A549 (cell line): ENCODE data around the gene VGLL1. TPM values are rescaled to one million over a fixed set of nuclear protein-coding genes. Genes with fewer than 3 reads are reported as not detected.
A peak's percentile ranks its signal among the peaks of the same experiment; 100 is the strongest.

Experiments used
- ATAC-seq, 2 experiments: fragments of 200-7000 bp in 1 of 2; fragments of >200 bp in 1 of 2; cut with Nextera tagmentation in 1 of 2; cut with Tn5 transposase in 1 of 2; 3 replicates each; pipeline versions ENCODE4 v1.8.0 to v1.9.1; 2018 to 2020; ENCODE audit warnings: mild to moderate bottlenecking in 1 of 2, moderate library complexity in 1 of 2
- CTCF ChIA-PET: fragments of 300-600 bp; sonication (Branson Sonifier 250); formaldehyde crosslinking; extraction: SDS; loops from one replicate; lab custom pipeline; 2021; ENCODE audit warnings: antibody characterized with exemption, inconsistent platforms; lab: Yijun Ruan, JAX
- POLR2A ChIA-PET: fragments of 350-600 bp; formaldehyde crosslinking; extraction: SDS; loops from one replicate; lab custom pipeline; 2021; ENCODE audit warnings: antibody characterized with exemption, inconsistent platforms; lab: Yijun Ruan, JAX
- DNase-seq, 2 experiments: peaks; one replicate each; pipeline versions ENCODE4 v3.0.0 to v3.0.0-alpha.2; 2011 to 2016; ENCODE audit warnings: low read depth in 1 of 2, low spot score in 1 of 2
- FAIRE-seq: peaks from 2 replicates; lab custom pipeline; 2011; peaks lifted over from hg19 to GRCh38; lab: Jason Lieb, UNC
- H3K27ac ChIP-seq, 2 experiments: fragments of >200 bp; sonication (Bioruptor Twin); formaldehyde crosslinking; 3 replicates each; pipeline ENCODE4 v1.5.1; 2016 to 2017
- H3K4me1 ChIP-seq: fragments of >200 bp; sonication (Bioruptor Twin); formaldehyde crosslinking; 3 replicates; pipeline ENCODE4 v1.6.1; 2016
- H3K4me2 ChIP-seq: fragments of >200 bp; sonication (Bioruptor Twin); formaldehyde crosslinking; 3 replicates; pipeline ENCODE4 v1.6.1; 2016
- H3K4me3 ChIP-seq: fragments of >200 bp; sonication (Bioruptor Twin); formaldehyde crosslinking; 3 replicates; pipeline ENCODE4 v1.5.1; 2016
- H3K9me3 ChIP-seq: fragments of >200 bp; sonication (Bioruptor Twin); formaldehyde crosslinking; 3 replicates; pipeline ENCODE4 v1.6.1; 2016
- CHD2 ChIP-seq: fragments of 150-350 bp; IDR thresholded peaks from 2 replicates; pipeline ENCODE4 v1.6.1; 2014; ENCODE audit warnings: low read length; ENCODE audit not compliant: partially characterized antibody
- E2F6 ChIP-seq: IDR thresholded peaks from 2 replicates; pipeline ENCODE4 v1.6.1; 2012; ENCODE audit warnings: low read depth, borderline replicate concordance
- EHMT2 ChIP-seq: fragments of 200-600 bp; sonication (generic); IDR thresholded peaks from 2 replicates; pipeline ENCODE4 v1.6.1; 2016; ENCODE audit warnings: antibody characterized with exemption, low read depth, mild to moderate bottlenecking, moderate library complexity
- ELK1 ChIP-seq: fragments of 150-350 bp; IDR thresholded peaks from 2 replicates; pipeline ENCODE4 v1.6.1; 2014; ENCODE audit warnings: low read depth, mild to moderate bottlenecking, low read length
- FOSL2 ChIP-seq, 2 experiments: fragments of 450-650 bp in 1 of 2; fragments of >200 bp in 1 of 2; sonication (Bioruptor Twin) in 1 of 2; formaldehyde crosslinking; IDR thresholded peaks; 2 replicates each; pipeline versions ENCODE4 v1.5.0 to v1.6.1; 2016 to 2020; ENCODE audit warnings: mild to moderate bottlenecking in 1 of 2, moderate library complexity in 1 of 2
- FOXS1 ChIP-seq: fragments of 250-450 bp; sonication (Bioruptor Pico); IDR thresholded peaks from 2 replicates; pipeline ENCODE4 v1.5.0; 2020; ENCODE audit warnings: mild to moderate bottlenecking, moderate library complexity
- GATA3 ChIP-seq: IDR thresholded peaks from 2 replicates; pipeline ENCODE4 v1.6.1; 2012; ENCODE audit warnings: borderline replicate concordance
- HMGXB4 ChIP-seq: fragments of 250-450 bp; sonication (Bioruptor Pico); IDR thresholded peaks from 2 replicates; pipeline ENCODE4 v1.5.0; 2021; ENCODE audit warnings: mild to moderate bottlenecking, moderate library complexity, borderline replicate concordance
- HOXB5 ChIP-seq: fragments of 250-450 bp; sonication (Bioruptor Pico); IDR thresholded peaks from 2 replicates; pipeline ENCODE4 v1.5.0; 2020; ENCODE audit warnings: mild to moderate bottlenecking, moderate library complexity
- JUN ChIP-seq, 2 experiments: fragments of >200 bp; sonication (Bioruptor Twin); formaldehyde crosslinking; IDR thresholded peaks; 2 replicates in 1 of 2; 3 replicates in 1 of 2; pipeline ENCODE4 v1.6.1; 2016 to 2017
- JUNB ChIP-seq: fragments of >200 bp; sonication (Bioruptor Twin); formaldehyde crosslinking; IDR thresholded peaks from 2 replicates; pipeline ENCODE4 v1.6.1; 2016
- MAFK ChIP-seq: fragments of 450-650 bp; IDR thresholded peaks from 2 replicates; pipeline ENCODE4 v1.6.1; 2014; ENCODE audit not compliant: partially characterized antibody
- MYC ChIP-seq: IDR thresholded peaks from 2 replicates; pipeline ENCODE4 v1.6.1; 2012; ENCODE audit warnings: mild to moderate bottlenecking, inconsistent platforms, low read length, improper control_type of control experiment, borderline replicate concordance
- NFE2L2 ChIP-seq: fragments of 150-350 bp; conservative IDR thresholded peaks from 2 replicates; pipeline ENCODE4 v1.6.1; 2014; ENCODE audit warnings: low read length
- NPAS2 ChIP-seq: fragments of 250-450 bp; sonication (Bioruptor Pico); IDR thresholded peaks from 2 replicates; pipeline ENCODE4 v1.8.0; 2022; ENCODE audit warnings: mild to moderate bottlenecking, moderate library complexity, borderline replicate concordance
- NR3C1 ChIP-seq: fragments of >200 bp; sonication (Bioruptor Twin); formaldehyde crosslinking; IDR thresholded peaks from 3 replicates; pipeline ENCODE4 v1.6.1; 2017
- POLR2AphosphoS2 ChIP-seq: conservative IDR thresholded peaks from 2 replicates; pipeline ENCODE4 v1.6.1; 2012; ENCODE audit warnings: low read length, improper control_type of control experiment, inconsistent platforms
- RCOR1 ChIP-seq: fragments of 150-350 bp; IDR thresholded peaks from 2 replicates; pipeline ENCODE4 v1.6.1; 2014; ENCODE audit warnings: antibody characterized with exemption, low read length, low read depth
- SREBF2 ChIP-seq: fragments of 450-650 bp; IDR thresholded peaks from 2 replicates; pipeline ENCODE4 v1.6.1; 2014; ENCODE audit warnings: mild to moderate bottlenecking, moderate library complexity
- TP53 ChIP-seq: fragments of 250-450 bp; sonication (Bioruptor Pico); IDR thresholded peaks from 2 replicates; pipeline ENCODE4 v1.5.0; 2021; ENCODE audit warnings: mild to moderate bottlenecking, moderate library complexity
- USF2 ChIP-seq: fragments of 450-650 bp; IDR thresholded peaks from 2 replicates; pipeline ENCODE4 v1.6.1; 2014; ENCODE audit warnings: antibody characterized with exemption
- ZFP36 ChIP-seq: fragments of 450-650 bp; IDR thresholded peaks from 2 replicates; pipeline ENCODE4 v1.6.1; 2014; ENCODE audit warnings: borderline replicate concordance; ENCODE audit not compliant: partially characterized antibody
- ZNF302 ChIP-seq: fragments of 250-450 bp; sonication (Bioruptor Pico); IDR thresholded peaks from 2 replicates; pipeline ENCODE4 v1.9.0; 2021; ENCODE audit warnings: inconsistent platforms, mild to moderate bottlenecking, moderate library complexity
- WGBS: methylation state at CpG from one replicate; pipeline ENCODE4 v1.1.6; 2017; ENCODE audit errors: missing lambda C conversion rate; 5-methylcytosine and 5-hydroxymethylcytosine counted together
- polyA plus RNA-seq, 4 experiments: library from polyadenylated mRNA; depleted of rRNA in 3 of 4; stranded (reverse); fragments of >200 nt; fragmentation: RNase III in 1 of 4; extraction: RNeasy Plus Mini Kit Qiagen cat#74134 plus additional on column Dnase treatment in 1 of 4; gene quantifications; 2 replicates in 3 of 4; 3 replicates in 1 of 4; pipeline ENCODE4 v1.2.3, GENCODE V29; 2011 to 2017
- TF ChIP-seq, protein P1 (sequence below): fragments of >200 bp; sonication (Bioruptor Twin); formaldehyde crosslinking; IDR thresholded peaks from 2 replicates; pipeline ENCODE4 v1.6.1; 2016
- TF ChIP-seq, protein P2 (sequence below): fragments of >200 bp; sonication (Bioruptor Twin); formaldehyde crosslinking; IDR thresholded peaks from 3 replicates; pipeline ENCODE4 v1.5.1; 2016

Gene VGLL1
- polyA plus RNA-seq, 2 of the 4 experiments (the other 2 are of a cell fraction), result not detected

DNA sequence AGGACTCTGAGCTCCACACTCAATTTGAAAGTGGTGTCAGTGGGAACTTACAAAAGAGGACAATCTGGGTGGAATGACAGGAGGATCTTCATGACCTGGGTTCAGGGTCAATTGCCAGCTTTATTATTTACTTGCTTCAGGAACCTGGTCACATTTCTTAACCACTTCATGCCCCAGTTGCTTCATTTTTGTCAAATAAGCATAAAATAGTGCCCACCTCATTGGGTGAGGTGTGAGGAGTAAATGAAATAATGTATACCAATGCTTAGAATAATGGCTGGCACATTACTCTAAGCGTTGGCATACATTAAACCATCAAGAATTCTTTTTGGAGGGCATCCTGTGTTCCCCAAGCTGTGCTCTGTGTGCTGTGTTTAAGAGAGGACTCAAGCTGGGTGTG is 19.4 kb downstream of the VGLL1 start:
- CTCF ChIA-PET, result no interaction called here
- H3K4me3 ChIP-seq, result no peak overlapping the region
- 0% methylated on average over 1 of the region's 1 CpG for WGBS
- TF ChIP-seq NPAS2 (CRISPR knock-in tag) (no peak), JUN (IDR thresholded peaks at IDR 0.05) (no peak), ELK1 (no peak), MAFK (peak; percentile 51)
- TF ChIP-seq, protein P1, sequence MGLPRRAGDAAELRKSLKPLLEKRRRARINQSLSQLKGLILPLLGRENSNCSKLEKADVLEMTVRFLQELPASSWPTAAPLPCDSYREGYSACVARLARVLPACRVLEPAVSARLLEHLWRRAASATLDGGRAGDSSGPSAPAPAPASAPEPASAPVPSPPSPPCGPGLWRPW, result no peak
- TF ChIP-seq, all 56 proteins: peak for 1
- DNase-seq (no peak), ATAC-seq (no peak), FAIRE-seq (no peak)
- no peaks in the 10 kb centered on the region for H3K4me1 ChIP-seq
- POLR2A ChIA-PET, result no interaction called here
- H3K27ac ChIP-seq, result no peak overlapping the region
- no peak overlapping the region for H3K4me2 ChIP-seq
- no peaks in the 10 kb centered on the region for H3K9me3 ChIP-seq

GRCh38 chrX:136555694-136556093 is 23.7 kb downstream of the VGLL1 start:
- POLR2A ChIA-PET, result no interaction called here
- no peak for TF ChIP-seq USF2
- TF ChIP-seq ZNF302 (CRISPR knock-in tag), result no peak
- TF ChIP-seq MYC, result no peak
- TF ChIP-seq JUN (IDR thresholded peaks at IDR 0.05), result no peak
- no peak for TF ChIP-seq JUNB
- TF ChIP-seq NR3C1, result no peak
- no peak for TF ChIP-seq FOXS1
- no peak for TF ChIP-seq SREBF2
- no peak for TF ChIP-seq CHD2
- TF ChIP-seq, all 56 proteins: peak for 0
- no peak overlapping the region for H3K4me3 ChIP-seq
- H3K27ac ChIP-seq, result no peak overlapping the region
- no peak overlapping the region for H3K4me2 ChIP-seq
- no peak for DNase-seq
- WGBS, result 7% methylated on average over 2 of the region's 2 CpGs
- H3K9me3 ChIP-seq, result no peaks in the 10 kb centered on the region
- no peaks in the 10 kb centered on the region for H3K4me1 ChIP-seq
- ATAC-seq, result no peak
- CTCF ChIA-PET, result no interaction called here
- FAIRE-seq, result peak; percentile 59

GRCh38 chrX:136572030-136572429 is 40.0 kb downstream of the VGLL1 start:
- Histone ChIP-seq H3K4me3 (no peak overlapping the region), H3K27ac (no peak overlapping the region), H3K4me1 (no peaks in the 10 kb centered on the region), H3K4me2 (no peak overlapping the region), H3K9me3 (no peaks in the 10 kb centered on the region)
- ChIA-PET CTCF (no interaction called here), POLR2A (no interaction called here)
- WGBS, result 19% methylated on average over 2 of the region's 2 CpGs
- DNase-seq (no peak), ATAC-seq (no peak), FAIRE-seq (no peak)
- TF ChIP-seq FOSL2 (IDR thresholded peaks at IDR 0.05), result no peak
- no peak for TF ChIP-seq FOSL2 (CRISPR knock-in tag; IDR thresholded peaks at IDR 0.05)
- peak; percentile 43 for TF ChIP-seq MAFK
- TF ChIP-seq MYC, result no peak
- no peak for TF ChIP-seq GATA3

DNA sequence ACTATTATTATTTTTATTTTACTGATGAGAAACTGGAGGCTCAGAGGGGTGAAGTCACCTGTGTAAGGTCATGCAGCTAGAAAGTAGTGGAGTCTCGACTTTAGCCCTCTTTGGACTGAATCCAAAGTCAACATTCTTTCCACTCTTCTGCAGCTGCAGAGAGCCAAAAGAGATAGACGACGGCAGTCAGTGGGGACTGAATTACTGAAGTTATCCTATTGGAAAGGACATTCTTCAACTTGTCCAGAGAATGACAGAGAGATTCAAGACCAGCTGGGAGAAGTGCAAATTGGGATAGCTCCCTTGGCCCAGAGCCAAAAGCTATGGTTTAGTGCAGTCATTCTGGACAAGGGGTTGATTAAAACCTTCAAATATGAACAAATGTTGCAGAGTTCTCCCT is 42.5 kb downstream of the VGLL1 start:
- Histone ChIP-seq H3K27ac (no peak overlapping the region), H3K4me1 (no peaks in the 10 kb centered on the region), H3K9me3 (no peaks in the 10 kb centered on the region), H3K4me3 (no peak overlapping the region), H3K4me2 (no peak overlapping the region)
- no peak for DNase-seq
- 4% methylated on average over 3 of the region's 3 CpGs for WGBS
- no peak for ATAC-seq
- peak; percentile 68 for FAIRE-seq
- POLR2A ChIA-PET, result no interaction called here
- CTCF ChIA-PET, result interaction anchor here (2.3 kb wide), 1 partner anchor 546 kb away, joined by 5 read pairs; no protein-coding TSS in a partner anchor
- no peak for TF ChIP-seq EHMT2
- TF ChIP-seq TP53 (CRISPR knock-in tag), result no peak
- TF ChIP-seq ZFP36, result no peak
- TF ChIP-seq NPAS2 (CRISPR knock-in tag), result no peak
- TF ChIP-seq FOXS1, result no peak
- TF ChIP-seq, protein P2, sequence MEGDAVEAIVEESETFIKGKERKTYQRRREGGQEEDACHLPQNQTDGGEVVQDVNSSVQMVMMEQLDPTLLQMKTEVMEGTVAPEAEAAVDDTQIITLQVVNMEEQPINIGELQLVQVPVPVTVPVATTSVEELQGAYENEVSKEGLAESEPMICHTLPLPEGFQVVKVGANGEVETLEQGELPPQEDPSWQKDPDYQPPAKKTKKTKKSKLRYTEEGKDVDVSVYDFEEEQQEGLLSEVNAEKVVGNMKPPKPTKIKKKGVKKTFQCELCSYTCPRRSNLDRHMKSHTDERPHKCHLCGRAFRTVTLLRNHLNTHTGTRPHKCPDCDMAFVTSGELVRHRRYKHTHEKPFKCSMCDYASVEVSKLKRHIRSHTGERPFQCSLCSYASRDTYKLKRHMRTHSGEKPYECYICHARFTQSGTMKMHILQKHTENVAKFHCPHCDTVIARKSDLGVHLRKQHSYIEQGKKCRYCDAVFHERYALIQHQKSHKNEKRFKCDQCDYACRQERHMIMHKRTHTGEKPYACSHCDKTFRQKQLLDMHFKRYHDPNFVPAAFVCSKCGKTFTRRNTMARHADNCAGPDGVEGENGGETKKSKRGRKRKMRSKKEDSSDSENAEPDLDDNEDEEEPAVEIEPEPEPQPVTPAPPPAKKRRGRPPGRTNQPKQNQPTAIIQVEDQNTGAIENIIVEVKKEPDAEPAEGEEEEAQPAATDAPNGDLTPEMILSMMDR, result no peak
- TF ChIP-seq HOXB5 (CRISPR knock-in tag), result no peak
- TF ChIP-seq RCOR1, result no peak
- no peak for TF ChIP-seq HMGXB4 (CRISPR knock-in tag)
- no peak for TF ChIP-seq JUNB
- TF ChIP-seq E2F6, result no peak
- TF ChIP-seq POLR2AphosphoS2, result no peak
- no peak for TF ChIP-seq NFE2L2
